CD4-positive, alpha-beta T cell treated with Interferon gamma for 1 hour (primary cell): ENCODE results near the gene OR6K2.
"Not testable (repeated sequence)": the region's sequence is repeated elsewhere in the genome, so short reads cannot be mapped to it uniquely, and the experiment has no call there.

Experiments used
- DNase-seq: peaks from one replicate; pipeline ENCODE4 v3.0.0-alpha.2; 2020

OR6K2 gene, protein sequence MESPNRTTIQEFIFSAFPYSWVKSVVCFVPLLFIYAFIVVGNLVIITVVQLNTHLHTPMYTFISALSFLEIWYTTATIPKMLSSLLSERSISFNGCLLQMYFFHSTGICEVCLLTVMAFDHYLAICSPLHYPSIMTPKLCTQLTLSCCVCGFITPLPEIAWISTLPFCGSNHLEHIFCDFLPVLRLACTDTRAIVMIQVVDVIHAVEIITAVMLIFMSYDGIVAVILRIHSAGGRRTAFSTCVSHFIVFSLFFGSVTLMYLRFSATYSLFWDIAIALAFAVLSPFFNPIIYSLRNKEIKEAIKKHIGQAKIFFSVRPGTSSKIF

DNA sequence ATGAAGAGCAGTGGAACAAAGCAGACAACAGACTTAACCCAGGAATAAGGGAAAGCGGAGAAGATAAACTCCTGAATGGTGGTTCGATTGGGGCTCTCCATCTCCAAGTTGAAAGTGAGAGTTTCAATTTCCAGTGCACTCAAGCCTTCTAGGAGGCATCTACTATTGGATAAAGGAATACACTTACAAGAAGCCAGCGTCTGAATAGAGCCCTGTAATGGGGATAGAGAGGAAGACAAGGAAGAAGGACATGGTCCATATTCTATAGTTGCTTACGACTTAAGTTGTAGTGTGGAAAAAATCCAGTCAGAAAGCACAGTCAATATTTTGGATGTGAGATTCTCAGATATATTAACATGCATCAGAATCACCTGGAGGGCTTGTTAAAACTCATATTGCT, at the start of gene OR6K2:
Gene OR6K2, minus strand, starts transcription at position 101 of the 400 bp plus-strand sequence. Its CDS starts 0 bp downstream, at position 101.
- no peak for DNase-seq

DNA sequence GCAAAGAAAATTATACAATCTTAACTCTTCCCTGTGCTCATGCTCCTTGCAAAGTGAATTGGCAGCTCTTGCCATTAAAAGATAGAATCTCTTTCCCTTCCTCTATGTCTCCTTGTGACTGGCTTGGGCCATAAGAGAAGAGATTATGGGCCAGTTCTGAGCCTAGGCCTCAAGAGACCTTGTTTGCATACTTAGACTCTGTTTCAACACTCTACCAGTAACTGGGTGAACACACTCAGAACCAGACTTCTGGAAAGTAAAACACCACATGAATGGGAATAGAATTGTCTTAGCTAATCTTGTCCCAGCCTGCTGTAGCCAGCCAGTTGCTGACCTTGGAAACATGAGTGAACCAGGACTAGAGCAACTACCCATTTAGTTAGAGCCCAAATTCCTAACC, 35.4 kb upstream of the OR6K2 start:
- DNase-seq, result no peak

DNA sequence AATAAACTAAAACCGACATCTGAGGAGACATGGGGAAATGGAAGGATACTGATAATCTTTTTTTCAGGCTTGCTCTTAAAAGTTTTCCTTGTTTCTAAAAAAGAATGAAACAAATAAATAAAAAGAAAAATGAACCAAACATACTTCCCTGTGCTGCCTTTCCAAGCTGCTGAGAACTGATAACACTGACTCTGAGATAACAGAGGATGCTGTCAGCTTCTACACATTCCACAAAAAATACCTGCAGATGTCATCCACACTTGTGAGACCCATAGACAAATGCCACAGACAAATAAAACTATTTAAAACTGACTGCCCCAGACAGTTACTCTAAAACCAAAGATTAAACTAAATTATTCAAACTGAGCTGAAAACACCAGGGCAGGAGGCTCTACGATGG, 32.1 kb upstream of the OR6K2 start:
- DNase-seq, result no peak

DNA sequence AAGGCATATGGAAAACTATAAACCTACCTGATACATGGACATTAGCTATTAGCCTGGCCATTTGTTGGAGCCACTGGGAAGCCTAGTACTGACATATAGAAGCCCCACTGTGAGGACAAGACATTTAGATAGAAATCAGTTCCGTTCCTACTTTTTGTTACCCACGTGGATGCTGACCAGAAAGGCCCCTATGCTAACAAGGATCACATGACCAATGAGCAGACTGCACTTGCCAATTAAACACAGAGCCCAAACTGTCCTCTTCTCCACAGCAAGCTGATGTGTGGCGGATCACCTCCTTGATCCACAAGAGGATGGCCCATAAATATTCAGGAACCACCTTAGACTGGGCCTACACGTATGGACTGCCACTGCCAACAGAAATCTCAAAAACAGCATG, 31.3 kb upstream of the OR6K2 start:
- DNase-seq, result no peak

DNA sequence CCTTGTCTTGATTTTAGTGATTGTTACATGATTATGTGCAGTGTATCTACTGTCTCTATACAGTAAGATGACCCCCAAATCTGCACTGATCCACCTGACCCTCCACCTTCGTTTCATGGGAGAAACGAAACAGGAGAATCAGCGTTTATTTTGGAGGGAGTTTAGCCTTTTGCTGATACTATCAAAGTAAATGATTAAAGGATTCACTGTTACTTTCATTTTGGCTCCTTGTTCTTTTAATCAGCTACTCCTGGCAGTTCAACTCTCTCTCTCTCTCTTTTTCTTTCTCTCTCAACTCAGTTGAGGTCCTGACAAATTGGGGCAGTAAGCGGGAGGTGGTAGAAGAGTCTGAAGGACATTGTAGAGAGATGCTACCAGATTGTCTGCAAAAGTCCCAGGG, 30.0 kb upstream of the OR6K2 start:
- no peak for DNase-seq

DNA sequence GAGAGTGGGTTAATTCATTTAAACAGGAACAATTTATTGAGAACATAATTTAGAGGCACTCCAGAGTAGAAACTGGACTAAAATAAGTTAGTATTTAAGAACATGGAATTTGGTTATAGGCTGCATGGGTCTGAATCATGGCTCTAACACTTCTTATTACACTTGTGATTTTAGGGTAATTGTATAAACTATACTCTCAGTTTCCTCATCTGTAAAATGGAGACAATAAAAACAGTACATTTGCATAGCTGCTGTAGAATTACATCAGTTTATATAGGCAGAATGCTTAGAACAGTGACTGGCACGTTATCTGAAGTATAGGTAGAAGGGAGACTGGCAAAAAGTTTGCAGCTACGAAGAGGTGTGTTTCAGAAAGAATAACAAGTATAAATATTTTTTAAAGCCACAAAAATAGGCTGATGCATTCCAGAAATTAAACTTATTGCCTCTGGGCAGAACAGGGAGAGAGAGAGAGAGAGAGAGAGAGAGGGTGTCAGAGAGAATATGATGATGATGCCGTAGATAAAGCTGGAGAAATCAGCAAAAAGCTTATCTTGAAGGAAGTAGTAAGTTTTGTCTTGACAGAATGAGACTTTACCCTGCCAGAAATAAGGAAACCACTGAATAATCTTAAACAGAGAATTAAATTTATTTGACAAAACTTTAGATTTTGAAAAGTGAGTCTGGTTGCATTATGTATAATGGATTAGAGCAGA, 28.2 kb upstream of the OR6K2 start:
- no peak for DNase-seq

DNA sequence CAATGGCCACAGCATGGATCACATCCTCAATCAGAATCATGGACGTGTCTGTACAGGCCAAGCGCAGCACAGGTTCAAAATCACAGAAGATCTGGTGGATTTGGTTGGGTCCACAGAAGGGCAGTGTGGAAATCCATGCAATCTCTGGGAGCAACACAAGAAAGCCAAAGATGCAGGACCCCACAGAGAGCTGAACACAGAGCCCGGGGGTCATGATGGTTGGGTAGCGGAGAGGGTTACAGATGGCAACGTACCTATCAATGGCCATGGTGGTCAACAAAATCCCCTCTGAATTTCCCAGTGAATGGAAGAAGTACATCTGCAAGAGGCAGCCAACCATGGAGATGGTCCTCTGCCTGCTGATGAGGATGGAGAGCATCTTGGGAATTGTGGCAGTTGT, 24.0 kb upstream of the OR6K2 start:
- no peak for DNase-seq

DNA sequence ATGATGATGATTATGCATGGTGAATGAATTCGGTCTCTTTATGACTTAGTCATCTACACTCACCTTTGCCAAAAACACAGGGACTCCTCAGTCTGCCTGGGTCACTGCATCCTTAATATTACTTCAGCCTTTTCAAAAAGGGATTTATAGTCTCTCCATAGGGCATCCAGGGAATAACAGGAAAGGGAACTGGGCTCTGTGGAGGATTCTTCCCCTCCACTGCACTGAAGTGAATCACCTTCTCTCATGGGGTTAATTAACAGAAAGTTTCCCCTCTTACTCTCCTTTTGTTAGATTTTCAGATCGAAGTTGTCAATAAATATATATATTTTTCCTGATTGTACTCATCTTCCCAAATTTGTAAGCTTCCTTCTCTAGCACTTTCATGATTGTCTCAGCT, 20.2 kb upstream of the OR6K2 start, which contains the start of gene OR6K3:
Gene OR6K3, minus strand, starts transcription at position 101 of the 400 bp plus-strand sequence. CDS start 2,605 bp downstream, outside the sequence.
- no peak for DNase-seq

DNA sequence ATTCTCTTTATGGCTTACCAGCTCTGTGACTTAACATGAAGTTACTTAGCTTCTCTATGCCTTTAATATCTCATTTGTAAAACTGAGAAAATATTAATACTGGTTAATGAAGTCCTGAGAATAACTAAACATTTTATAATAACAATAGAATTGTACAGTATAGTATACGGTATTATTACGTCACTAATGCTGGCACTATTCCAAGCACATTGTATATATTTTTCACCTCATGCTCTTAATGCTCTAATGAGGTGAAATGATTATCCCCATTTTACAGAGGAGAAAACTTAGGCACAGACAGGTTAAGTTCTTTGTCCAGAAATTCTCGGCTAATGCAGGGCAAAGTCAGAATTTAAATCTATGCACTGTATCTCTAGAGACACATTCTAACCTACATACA, 19.2 kb upstream of the OR6K2 start:
- DNase-seq, result no peak

DNA sequence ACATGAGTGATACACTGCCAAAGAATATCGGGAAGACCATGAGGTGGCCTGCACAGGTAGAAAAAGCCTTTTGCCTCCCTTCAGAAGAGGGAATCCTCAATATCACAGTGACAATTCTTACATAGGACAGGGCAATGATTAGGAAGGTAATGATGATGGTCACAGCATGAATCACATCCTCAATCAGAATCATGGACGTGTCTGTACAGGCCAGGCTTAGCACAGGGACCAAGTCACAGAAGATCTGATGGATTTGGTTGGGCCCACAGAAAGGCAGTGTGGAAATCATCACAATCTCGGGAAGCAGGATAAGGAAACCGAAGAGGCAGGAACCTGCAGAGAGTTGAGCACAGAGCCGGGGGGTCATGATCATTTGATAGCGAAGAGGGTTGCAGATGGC, 16.9 kb upstream of the OR6K2 start:
- no peak for DNase-seq

DNA sequence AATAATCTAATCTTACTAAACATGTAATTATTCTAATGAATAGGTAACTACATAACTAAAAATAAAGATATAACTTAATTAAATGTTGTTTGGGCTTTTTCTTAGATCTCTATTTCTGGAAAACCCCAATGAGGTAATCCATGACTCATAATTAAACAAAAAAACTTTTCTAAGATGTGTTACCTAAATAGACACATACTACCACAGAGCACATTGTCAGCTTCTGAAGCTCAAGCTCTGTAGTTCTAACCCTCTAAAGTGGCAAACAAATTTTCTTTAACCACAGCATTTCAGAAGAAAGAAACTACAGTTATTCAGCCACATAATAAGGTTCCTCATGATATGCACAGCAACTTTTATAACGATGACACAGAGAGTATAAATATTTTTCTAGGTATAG, 15.9 kb upstream of the OR6K2 start:
- no peak for DNase-seq

DNA sequence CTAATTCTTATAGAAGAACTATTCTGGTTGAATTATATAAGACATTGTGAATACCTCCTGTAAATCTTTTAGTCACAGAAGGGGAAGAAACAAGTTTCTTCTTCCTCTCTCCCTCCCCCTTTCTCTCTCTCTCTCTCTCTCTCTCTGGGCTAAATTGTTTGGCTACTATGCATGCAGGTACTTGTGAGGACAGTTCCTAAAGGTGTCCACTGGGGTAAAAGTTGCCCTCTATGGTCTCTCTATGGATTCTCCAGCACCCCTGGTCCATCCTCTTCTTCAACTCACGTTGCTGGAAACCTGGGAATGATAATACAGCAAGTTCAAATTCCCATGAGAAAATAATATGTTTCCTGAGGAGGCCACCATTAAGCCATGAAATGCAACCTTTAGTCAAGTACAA, 14.3 kb upstream of the OR6K2 start:
- DNase-seq, result no peak

DNA sequence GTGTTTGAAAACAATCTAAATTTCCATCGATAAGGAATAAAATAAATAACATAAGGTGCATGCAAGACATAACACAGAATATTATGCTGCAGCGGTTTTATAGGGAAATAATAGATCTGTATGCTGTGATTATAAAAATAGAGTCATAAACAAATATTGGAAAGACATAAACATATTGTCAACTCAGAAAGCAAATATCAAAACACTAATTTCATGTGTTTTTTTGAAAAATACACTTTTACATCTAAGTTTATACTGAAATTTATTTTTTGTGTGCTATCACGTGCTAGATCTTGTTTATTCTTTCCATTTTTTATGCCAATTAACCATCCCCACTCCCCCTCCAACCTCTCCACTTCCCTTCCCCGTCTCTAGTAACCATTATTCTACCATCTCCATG, 10.6 kb upstream of the OR6K2 start:
- no peak for DNase-seq

DNA sequence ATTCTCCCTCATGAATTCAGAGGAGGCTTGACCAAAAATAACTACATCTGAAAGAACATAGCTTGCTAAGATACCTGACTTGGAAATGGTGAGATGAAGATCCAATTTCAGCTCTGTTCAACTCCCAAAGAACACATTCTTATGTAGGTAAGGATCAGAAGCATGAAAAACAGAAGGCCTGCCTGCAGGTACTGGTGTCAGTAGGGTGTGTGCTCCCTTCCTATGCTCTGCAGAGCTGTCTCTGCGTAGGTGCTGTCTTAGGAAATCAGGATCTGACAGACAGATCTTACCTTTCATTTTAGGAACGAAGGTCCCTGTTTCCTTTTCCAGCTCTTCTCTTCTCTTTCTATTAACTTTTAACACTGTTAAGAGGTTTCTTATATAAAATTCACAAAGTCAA, 5.6 kb upstream of the OR6K2 start:
- no peak for DNase-seq

DNA sequence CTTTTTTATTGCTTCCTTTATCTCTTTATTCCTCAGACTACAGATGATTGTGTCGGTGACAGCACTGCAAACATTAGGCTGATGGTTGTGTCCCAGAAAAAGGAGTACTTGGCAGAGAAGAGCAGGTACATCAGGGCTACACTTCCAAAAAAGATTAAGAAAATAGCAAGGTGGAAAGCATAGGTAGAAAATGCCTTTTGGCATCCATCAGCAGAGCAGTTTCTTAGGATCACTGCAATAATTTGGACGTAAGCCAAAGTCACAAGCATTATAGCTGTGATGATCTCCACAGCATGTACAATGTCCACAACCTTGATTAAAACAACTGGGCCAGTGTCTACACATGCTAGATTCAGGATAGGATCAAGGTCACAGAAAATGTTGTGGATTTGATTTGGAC, 5.9 kb downstream of the OR6K2 start:
- DNase-seq, result no peak

DNA sequence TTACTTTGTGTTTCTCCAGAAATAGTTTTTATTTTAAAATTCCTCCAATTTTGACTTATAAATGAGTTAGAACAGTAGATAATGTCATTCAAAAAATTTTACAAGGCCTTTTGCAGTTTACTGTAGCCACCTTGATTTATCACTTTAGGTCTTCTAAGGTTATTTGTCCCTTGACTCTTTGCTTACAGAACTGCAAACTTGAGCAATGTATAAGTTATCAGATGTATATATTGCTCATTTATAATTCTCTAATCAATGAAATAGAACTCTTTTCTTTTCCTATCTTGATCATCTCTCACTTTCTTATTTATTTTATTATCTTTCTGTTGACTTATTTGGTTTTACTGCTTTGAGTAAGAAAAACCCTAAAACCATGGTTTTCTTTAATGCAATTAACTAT, 8.1 kb downstream of the OR6K2 start:
- DNase-seq, result no peak

DNA sequence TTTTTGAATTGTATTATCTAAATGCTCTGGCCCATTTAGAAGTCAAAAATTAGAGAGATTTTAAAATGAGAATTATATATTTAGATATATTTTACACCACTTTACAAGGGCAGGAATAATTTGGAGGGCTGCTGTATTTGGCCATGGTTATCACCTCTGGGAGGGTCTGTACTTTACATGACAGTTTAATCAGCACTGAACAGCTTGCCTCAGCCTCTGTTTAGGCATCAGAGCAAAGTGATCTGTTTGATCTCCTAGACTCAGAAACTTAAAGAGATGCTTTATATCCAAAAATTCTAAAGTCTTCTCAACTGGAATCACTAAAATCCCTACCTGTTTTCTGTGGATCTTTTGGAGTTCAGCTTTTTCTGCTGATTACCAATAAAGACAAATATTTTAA, 8.5 kb downstream of the OR6K2 start:
- no peak for DNase-seq

DNA sequence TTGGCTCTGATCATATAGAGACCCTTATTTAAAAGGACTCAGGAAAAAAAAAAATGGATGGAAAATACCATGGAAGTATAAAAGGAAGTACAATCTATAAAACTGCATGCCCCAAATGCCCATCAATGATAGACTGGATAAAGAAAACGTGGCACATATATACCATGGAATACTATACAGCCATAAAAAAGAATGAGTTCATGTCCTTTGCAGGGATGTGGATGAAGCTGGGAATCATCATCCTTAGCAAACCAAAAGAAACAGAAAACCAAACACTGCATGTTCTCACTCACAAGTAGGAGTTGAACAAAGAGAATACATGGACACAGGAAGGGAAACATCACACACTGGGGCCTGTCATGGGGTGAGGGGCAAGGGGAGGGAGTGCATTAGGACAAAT, 9.3 kb downstream of the OR6K2 start:
- DNase-seq, result not testable (repeated sequence)

DNA sequence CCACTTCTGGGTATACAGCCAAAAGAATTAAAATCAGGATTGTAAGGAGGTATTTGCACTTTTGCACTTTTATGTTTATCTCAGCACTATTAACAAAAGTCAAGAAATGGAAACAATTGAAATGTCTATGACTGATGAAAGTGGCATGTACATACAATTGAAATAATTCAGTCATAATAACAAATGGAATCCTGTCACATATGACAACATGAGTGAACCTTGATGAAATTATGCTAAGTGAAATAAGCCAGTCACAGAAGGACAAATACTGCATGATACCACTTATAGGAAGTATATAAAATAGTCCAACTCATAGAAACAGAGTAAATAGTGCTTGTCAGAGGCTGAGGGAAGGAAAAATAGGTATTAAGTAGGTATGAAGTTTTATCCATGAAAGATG, 10.6 kb downstream of the OR6K2 start:
- DNase-seq, result no peak

DNA sequence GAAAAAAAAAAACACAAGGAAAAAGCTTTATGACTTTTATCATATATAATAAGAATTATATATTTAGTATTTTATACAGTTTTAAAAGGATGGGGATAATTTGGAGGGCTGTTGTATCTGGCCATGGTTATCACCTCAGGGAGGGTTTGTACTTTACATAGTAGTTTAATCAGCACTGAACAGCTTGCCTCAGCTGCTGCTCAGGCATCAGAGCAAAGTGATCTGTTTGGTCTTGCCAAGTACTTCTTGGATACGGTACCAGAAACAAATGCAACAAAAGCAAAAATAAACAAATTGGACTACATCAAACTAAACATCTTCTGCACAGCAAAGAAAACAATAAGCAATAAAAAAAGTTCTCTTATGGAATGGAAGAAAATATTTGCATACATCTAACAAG, 11.3 kb downstream of the OR6K2 start:
- DNase-seq, result no peak

DNA sequence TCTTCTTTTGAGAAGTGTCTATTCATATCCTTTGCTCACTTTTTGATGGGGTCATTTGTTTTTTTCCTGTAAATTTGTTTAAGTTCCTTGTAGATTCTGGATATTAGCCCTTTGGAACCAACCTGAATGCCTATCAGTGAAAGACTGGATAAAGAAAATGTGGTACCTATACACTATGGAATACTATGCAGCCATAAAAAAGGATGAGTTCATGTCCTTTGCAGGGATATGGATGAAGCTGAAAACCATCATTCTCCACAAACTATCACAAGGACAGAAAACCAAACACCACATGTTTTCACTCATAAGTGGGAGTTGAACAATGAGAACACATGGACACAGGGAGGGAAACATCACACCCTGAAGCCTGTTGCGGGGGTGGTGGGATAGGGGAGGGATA, 12.1 kb downstream of the OR6K2 start:
- DNase-seq, result not testable (repeated sequence)

DNA sequence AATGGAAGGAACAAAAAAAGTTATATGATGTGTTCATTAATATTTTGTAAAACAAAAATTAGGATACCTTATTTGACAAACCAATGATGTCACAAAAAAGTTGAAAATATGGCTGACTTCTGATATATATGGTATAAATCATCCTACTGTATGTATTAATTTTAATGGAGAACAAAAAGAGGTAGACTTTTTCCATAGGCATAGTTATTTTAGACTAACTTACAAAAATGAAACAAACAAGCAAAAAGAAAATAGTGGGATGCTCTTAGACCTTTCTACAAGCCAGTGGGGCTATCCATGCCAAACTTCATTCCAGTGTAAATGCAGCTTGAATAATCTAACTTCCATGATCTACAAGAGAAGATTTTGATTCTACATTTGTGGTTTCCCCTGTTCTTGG, 13.4 kb downstream of the OR6K2 start:
- DNase-seq, result no peak

DNA sequence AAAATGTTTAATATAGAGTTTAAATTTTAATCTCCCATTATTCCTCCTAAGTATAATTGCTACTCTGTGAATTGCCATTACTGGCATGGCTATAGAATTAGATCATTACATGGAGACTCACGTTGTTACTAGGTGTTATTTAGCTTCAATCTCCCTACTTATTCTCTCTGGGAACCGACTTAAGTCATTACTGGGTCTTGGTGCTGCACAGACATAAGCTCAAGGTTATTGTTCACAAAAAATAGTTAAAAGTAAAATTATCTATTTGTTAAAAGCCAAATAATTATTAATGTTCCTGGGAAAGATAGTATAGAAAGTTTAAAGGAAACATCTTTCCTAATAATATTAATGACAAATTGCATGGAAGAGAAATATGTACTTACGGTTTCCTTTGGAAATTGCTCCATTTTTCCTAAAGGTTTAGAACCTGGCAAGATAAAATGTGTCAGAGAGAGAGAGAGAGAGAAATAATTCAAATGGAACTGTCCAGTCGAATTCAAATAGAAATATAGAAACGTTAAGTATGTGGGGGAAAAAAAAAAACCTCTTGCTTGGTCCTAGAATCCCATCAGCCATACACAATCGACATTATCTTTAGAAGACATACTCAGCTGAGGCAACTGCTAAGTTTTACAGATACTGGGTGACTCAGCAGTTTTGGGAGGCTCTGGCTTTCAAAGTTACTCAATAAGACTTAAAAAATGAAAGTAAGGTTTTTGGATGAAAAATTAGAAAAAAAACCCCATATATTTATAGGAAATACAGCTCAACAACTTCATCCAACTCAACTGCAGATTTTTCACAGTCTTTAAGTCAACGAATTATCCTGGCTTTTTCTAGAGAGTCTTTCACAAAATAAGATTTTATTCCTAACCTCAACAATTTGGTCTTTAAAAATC, 14.1 kb downstream of the OR6K2 start, which contains the start of gene SPTA1:
Gene SPTA1, minus strand, starts transcription at position 605 of the 899 bp plus-strand sequence. Its CDS starts 198 bp downstream, at position 407.
- DNase-seq, result no peak
